PC-9 (cell line): Measurements from ENCODE around the gene MRM2. TPM values are rescaled to one million over a fixed set of nuclear protein-coding genes. Genes with fewer than 3 reads are reported as not detected.

ENCODE experiments used
- BruUV-seq: library from RNA; stranded (reverse); fragments of 400-500 nt; replicated peaks from 2 replicates; lab custom pipeline; 2021; lab: Mats Ljungman, UMichigan
- CTCF ChIA-PET: fragments of 300-600 bp; sonication (Branson Sonifier 250); formaldehyde crosslinking; loops from one replicate; lab custom pipeline; 2022; ENCODE audit warnings: antibody characterized with exemption; lab: Charles Lee
- POLR2A ChIA-PET: fragments of 300-600 bp; sonication (Branson Sonifier 250); formaldehyde crosslinking; loops from one replicate; lab custom pipeline; 2022; ENCODE audit warnings: antibody characterized with exemption; ENCODE audit not compliant: unreplicated experiment; lab: Charles Lee
- DNase-seq, 2 experiments: peaks; one replicate each; pipeline versions ENCODE4 v3.0.0 to v3.0.0-alpha.2; 2015 to 2022; ENCODE audit warnings: mixed read lengths in 1 of 2
- H2AFZ ChIP-seq: fragments of 200-600 bp; sonication (generic); 2 replicates; pipeline ENCODE4 v1.8.1; 2017; ENCODE audit warnings: antibody characterized with exemption
- H3F3A ChIP-seq: fragments of 200-600 bp; sonication (generic); 2 replicates; pipeline ENCODE4 v1.8.1; 2017; ENCODE audit warnings: antibody characterized with exemption, mild to moderate bottlenecking, low read depth; ENCODE audit not compliant: insufficient read depth
- H3K27ac ChIP-seq: fragments of 200-600 bp; sonication (generic); 2 replicates; pipeline ENCODE4 v1.6.1; 2016; ENCODE audit warnings: mixed run types
- H3K27me3 ChIP-seq: fragments of 200-600 bp; sonication (generic); 2 replicates; pipeline ENCODE4 v1.6.1; 2016; ENCODE audit warnings: low read depth, mixed run types; ENCODE audit not compliant: insufficient read depth
- H3K36me3 ChIP-seq: fragments of 200-600 bp; sonication (generic); 2 replicates; pipeline ENCODE4 v1.6.1; 2016; ENCODE audit warnings: low read depth, mixed run types
- H3K4me1 ChIP-seq: fragments of 200-600 bp; sonication (generic); replicated peaks from 2 replicates; pipeline ENCODE4 v1.6.1; 2016; ENCODE audit warnings: mixed run types; ENCODE audit not compliant: insufficient read depth
- H3K4me2 ChIP-seq: fragments of 200-600 bp; sonication (generic); 2 replicates; pipeline ENCODE4 v1.6.1; 2017; ENCODE audit warnings: mixed run types
- H3K4me3 ChIP-seq: fragments of 200-600 bp; sonication (generic); 2 replicates; pipeline ENCODE4 v1.6.1; 2016; ENCODE audit warnings: mixed run types
- H3K79me2 ChIP-seq: fragments of 200-600 bp; sonication (generic); 2 replicates; pipeline ENCODE4 v1.6.1; 2017; ENCODE audit warnings: low read depth, mixed run types
- H3K9me2 ChIP-seq: fragments of 200-600 bp; sonication (generic); 2 replicates; pipeline ENCODE4 v1.8.1; 2017; ENCODE audit warnings: mild to moderate bottlenecking; ENCODE audit not compliant: insufficient read depth
- H3K9me3 ChIP-seq: fragments of 200-600 bp; sonication (generic); 2 replicates; pipeline ENCODE4 v1.8.1; 2016; ENCODE audit warnings: low read depth; ENCODE audit not compliant: insufficient read depth
- H4K20me1 ChIP-seq: fragments of 200-600 bp; sonication (generic); 2 replicates; pipeline ENCODE4 v1.8.1; 2017; ENCODE audit not compliant: insufficient read depth
- CTCF ChIP-seq: fragments of 200-600 bp; sonication (generic); conservative IDR thresholded peaks from 2 replicates; pipeline ENCODE4 v1.6.1; 2017; ENCODE audit warnings: mixed run types, antibody characterized with exemption, mild to moderate bottlenecking, moderate library complexity
- EZH2 ChIP-seq: fragments of 200-600 bp; sonication (generic); IDR thresholded peaks from 2 replicates; pipeline ENCODE4 v1.8.0; 2017; ENCODE audit warnings: antibody characterized with exemption, low read depth
- intact Hi-C: fragments of 100-400 bp; cut with micrococcal nuclease; formaldehyde crosslinking; loops from one replicate; pipeline ENCODE4 v1.10.0; 2022; ENCODE audit not compliant: unreplicated experiment
- total RNA-seq: library from RNA; stranded (reverse); gene quantifications from 2 replicates; pipeline ENCODE4 v1.2.3, GENCODE V29; 2021

The MRM2 gene
- total RNA-seq, 1 experiment from 2014 or later = 36.8 TPM

- Histone ChIP-seq H3K4me1 (no peaks in the 10 kb centered on the region), H3K9me3 (peaks cover 11% of the 10 kb centered on the region), H3K9me2 (no peaks in the 10 kb centered on the region), H3K27ac (no peak overlapping the region), H3K4me2 (no peak overlapping the region), H3K79me2 (no peaks in the 10 kb centered on the region), H3F3A (no peaks in the 10 kb centered on the region), H3K4me3 (no peak overlapping the region), H3K36me3 (peaks cover 22% of the 10 kb centered on the region), H4K20me1 (no peaks in the 10 kb centered on the region), H3K27me3 (no peaks in the 10 kb centered on the region), H2AFZ (no peak overlapping the region)
- intact Hi-C loops = no loop called here
- no peak for TF ChIP-seq EZH2
- no peak for TF ChIP-seq CTCF
- no TSS peak for BruUV-seq
- CTCF ChIA-PET = no interaction called here
- POLR2A ChIA-PET = no interaction called here
- no peak for DNase-seq
Measured at GRCh38 chr7:2198760-2199159, 43.2 kb downstream of the MRM2 start.

- POLR2A ChIA-PET = no interaction called here
- Histone ChIP-seq H3K4me3 (no peak overlapping the region), H3K9me3 (peaks cover 11% of the 10 kb centered on the region), H4K20me1 (no peaks in the 10 kb centered on the region), H3K36me3 (peaks cover 22% of the 10 kb centered on the region), H3F3A (no peaks in the 10 kb centered on the region), H3K4me2 (no peak overlapping the region), H3K79me2 (no peaks in the 10 kb centered on the region), H3K4me1 (no peaks in the 10 kb centered on the region), H2AFZ (no peak overlapping the region), H3K27ac (no peak overlapping the region), H3K9me2 (no peaks in the 10 kb centered on the region), H3K27me3 (no peaks in the 10 kb centered on the region)
- intact Hi-C loops = no loop called here
- CTCF ChIA-PET = no interaction called here
- no TSS peak for BruUV-seq
- DNase-seq = no peak
- TF ChIP-seq CTCF (no peak), EZH2 (no peak)
Measured at GRCh38 chr7:2198206-2198605, 43.8 kb downstream of the MRM2 start.

- Histone ChIP-seq H3K9me2 (no peaks in the 10 kb centered on the region), H3K79me2 (no peaks in the 10 kb centered on the region), H3K4me2 (no peak overlapping the region), H3K27ac (no peak overlapping the region), H3K27me3 (no peaks in the 10 kb centered on the region), H3K4me3 (no peak overlapping the region), H3K36me3 (peaks cover 23% of the 10 kb centered on the region), H4K20me1 (no peaks in the 10 kb centered on the region), H3F3A (no peaks in the 10 kb centered on the region), H2AFZ (no peak overlapping the region), H3K9me3 (peaks cover 11% of the 10 kb centered on the region), H3K4me1 (no peaks in the 10 kb centered on the region)
- no TSS peak for BruUV-seq
- intact Hi-C loops = no loop called here
- POLR2A ChIA-PET = no interaction called here
- no peak for DNase-seq
- CTCF ChIA-PET = no interaction called here
- TF ChIP-seq EZH2 (no peak), CTCF (no peak)
Measured at GRCh38 chr7:2197436-2198155, 44.4 kb downstream of the MRM2 start.
